Left cardiac atrium (tissue), 4 donors: ENCODE data around the gene NR2E1. TPM values are rescaled to one million over a fixed set of nuclear protein-coding genes. Genes with fewer than 3 reads are reported as not detected.

Experiments used
- ATAC-seq, 2 donors: fragments of 200-7000 bp; cut with Tn5 transposase; one replicate each; pipeline ENCODE4 v1.9.1; 2020; ENCODE audit warnings: mild to moderate bottlenecking in 2 of 2, moderate library complexity in 2 of 2
- DNase-seq: peaks from one replicate; pipeline ENCODE4 v3.0.0-alpha.2; 2020
- intact Hi-C, 2 donors: fragments of 100-400 bp; cut with DNase I; formaldehyde crosslinking; loops; one replicate each; pipeline versions ENCODE4 v1.14.1 to v1.15.1; 2022 to 2023
- long read RNA-seq: library from polyadenylated mRNA; unstranded; transcript quantifications from one replicate; pipeline ENCODE4 v2.0.0, GENCODE V29; 2021
- total RNA-seq, 2 donors: library from RNA; stranded (reverse); fragmentation: NEBNext Ultra II Directional; extraction: Animal tissue kit (Norgen Biotek cat#: 25700); gene quantifications; one replicate each; pipeline ENCODE4 v1.2.1, GENCODE V29; 2021
- donor health status: DM: no; HTN: yes; CAD: no.
- donor health status: DM: no; HTN: yes; CAD: no; lungs with severe emphysema.
- donor health status: DM: yes; HTN: yes; CAD: no.
- donor health status: Dilated cardiomyopathy.

Gene NR2E1
- total RNA-seq: not detected
- long read RNA-seq: 0 reads

- DNase-seq (no peak), ATAC-seq (no peak)
- intact Hi-C loops: no loop called here
Observed at GRCh38 chr6:108165714-108166663, at the start of gene NR2E1. Gene NR2E1 (plus strand): TSS chr6:108166022. CDS start chr6:108166766, 744 bp downstream.

DNA sequence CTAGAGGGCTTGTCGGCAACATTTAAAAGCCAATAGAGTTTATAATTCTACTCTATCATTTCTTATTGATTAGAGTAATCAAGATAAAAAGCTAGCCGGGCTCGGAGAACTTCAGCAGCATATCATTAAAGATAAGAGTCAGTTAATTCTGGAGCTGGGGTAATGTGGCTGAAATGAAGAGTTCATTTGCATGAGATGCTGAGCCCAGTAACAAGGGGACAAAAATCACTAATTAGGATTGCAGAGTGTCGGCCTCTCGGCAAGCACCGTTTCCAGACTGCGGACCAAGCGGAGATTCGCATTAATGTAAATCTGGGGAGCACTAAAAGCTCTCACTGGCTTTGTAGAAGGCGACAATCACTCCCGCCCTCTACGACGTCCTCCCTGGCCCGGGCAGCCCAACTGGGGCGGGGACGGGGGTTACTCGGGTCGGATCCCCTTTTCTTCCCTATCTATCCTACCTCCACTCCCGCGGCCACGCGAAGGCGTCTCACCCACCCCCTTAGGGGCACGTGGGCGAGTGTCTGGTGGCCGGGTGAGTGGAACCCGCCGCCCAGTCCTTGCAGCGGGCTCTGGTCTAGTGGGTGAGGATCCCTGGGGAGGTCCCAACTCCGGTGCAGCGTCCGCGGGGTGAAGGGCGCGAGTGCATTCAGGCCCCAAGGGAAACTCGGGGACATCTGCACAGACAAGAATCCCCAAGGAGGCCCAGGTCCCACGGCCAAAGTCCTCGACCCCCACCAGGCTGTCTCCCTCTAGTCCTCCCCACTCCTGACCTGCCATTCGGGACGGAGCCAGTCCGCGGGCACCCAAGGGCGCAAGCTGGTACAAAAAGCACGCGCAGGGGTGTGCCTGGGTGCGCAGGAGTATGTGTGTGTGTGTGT lies 49.0 kb upstream of the NR2E1 start:
- intact Hi-C loops: loop anchor here in 1 of 2 donors (10.0 kb wide), 1 partner anchor 408 kb away; no protein-coding TSS in a partner anchor
- DNase-seq (no peak), ATAC-seq (no peak)

GRCh38 chr6:108117427-108118358 lies 48.1 kb upstream of the NR2E1 start:
- intact Hi-C loops: loop anchor here in 1 of 2 donors (10.0 kb wide), 1 partner anchor 407 kb away; no protein-coding TSS in a partner anchor
- DNase-seq: peak; percentile 47
- ATAC-seq: peak; percentile 36 to 67

GRCh38 chr6:108118359-108118724 lies 47.5 kb upstream of the NR2E1 start:
- ATAC-seq: no peak
- intact Hi-C loops: loop anchor here in 1 of 2 donors (10.0 kb wide), 1 partner anchor 406 kb away; no protein-coding TSS in a partner anchor
- no peak for DNase-seq

DNA sequence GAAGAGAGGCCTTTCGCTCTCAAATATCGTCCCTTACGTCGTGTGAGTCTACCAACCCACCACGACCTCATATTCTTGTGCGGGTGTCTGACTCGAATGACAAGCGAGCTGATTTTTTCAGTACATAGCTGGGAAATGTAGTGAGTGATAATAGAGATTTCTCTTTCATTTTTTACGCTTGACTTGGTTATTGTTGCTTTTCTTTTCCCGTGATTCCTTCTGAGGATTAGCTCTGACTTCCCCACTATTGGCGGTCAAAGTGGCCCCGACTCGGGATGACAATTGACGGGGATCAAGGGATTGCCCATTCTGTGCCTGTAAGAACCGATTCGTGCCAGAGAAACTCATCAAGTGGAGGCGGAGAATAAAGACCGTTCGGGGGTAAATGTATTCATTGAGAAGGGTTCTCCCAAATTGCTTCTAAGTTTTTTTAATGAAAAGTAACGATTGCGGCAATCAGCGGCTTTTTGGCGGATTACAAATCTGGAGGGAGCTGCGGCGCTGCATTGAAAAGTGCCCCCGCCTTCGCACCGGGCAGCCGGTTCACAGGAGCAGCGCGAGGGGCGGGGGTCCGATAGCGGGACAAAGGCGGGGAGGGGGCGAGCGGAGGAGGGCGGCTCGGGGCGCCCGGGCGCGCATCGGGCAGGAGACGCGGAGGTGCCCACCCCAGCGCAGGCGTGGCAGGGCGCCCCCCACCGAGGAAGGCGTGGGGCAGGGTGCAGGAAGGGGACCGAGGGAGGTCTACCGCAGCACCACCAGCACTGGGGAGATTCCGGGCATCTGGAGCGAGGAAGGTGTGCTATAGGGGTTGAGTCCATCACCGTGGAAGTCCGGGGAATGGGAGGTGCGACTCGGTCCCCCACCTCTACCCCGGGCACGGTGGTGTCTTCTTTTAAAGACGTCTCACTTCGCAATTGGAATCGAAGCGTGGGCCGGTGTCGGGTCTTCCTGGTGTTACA lies 46.7 kb upstream of the NR2E1 start:
- ATAC-seq: no peak
- no peak for DNase-seq
- intact Hi-C loops: loop anchor here in 1 of 2 donors (10.0 kb wide), 1 partner anchor 406 kb away; no protein-coding TSS in a partner anchor

DNA sequence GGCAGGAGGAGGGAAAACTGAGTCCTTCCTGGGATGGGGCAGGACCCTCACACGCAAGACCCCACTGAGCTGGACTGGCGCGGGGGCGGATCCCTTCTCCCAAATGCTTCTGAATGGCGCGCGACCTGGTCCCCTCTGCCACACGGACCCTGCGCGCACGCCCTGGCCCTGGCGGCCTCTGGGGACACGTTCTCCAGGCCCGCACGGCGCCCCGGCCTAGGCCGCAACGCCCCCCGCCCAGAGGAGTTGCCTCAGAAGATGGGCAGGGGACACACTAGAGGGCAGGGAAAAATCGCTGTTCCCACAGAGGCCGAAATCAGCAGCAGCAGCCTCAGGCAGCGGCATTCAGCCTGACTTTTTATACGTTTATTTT lies 46.1 kb upstream of the NR2E1 start:
- intact Hi-C loops: loop anchor here in 1 of 2 donors (10.0 kb wide), 1 partner anchor 405 kb away; no protein-coding TSS in a partner anchor
- DNase-seq: no peak
- ATAC-seq: no peak

DNA sequence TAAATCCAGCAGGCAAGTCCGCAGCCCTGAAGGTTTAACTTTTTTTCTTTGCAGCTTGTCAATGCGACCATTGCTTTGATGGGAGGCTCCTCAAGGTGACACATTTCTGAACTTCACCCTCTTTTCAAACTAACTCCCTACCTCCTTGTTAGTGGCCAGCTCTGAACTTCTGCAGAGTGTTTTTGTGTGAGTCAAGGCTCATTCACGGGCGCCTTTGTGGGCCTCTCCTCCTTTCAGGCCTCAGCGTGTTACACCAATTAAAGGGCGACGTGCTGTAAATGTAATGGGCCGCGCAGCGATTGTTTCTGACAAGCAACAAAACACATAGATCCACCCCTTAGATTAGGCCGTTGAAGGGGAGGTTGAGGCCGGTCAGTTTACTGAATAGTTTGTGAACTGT lies 45.5 kb upstream of the NR2E1 start:
- intact Hi-C loops: no loop called here

DNA sequence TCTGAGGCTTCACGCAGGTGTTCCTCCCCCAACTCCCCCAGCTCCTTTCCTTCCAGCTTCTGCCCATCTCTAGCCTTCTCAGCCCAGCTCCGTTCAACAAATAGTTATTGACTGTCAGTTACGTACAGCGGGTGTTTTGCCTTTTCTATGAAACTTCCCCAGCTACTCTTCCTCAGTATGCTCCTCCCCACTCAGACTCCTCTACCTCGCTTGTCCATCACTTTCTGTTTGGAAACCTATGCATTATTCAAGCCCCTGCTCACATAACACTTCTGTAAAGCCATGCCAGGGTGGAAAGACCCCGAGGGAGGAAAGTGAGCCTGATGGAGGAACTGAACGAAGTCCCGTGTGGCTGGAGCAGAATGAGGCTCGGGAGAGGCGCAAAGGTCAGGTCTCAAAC lies 44.2 kb upstream of the NR2E1 start:
- DNase-seq (no peak), ATAC-seq (no peak)
- intact Hi-C loops: no loop called here

More for the DNA sequence above, 45.5 kb upstream of the NR2E1 start:
- DNase-seq (no peak), ATAC-seq (no peak)

GRCh38 chr6:108123481-108123929 lies 42.3 kb upstream of the NR2E1 start:
- intact Hi-C loops: no loop called here
- DNase-seq: no peak
- ATAC-seq: no peak

DNA sequence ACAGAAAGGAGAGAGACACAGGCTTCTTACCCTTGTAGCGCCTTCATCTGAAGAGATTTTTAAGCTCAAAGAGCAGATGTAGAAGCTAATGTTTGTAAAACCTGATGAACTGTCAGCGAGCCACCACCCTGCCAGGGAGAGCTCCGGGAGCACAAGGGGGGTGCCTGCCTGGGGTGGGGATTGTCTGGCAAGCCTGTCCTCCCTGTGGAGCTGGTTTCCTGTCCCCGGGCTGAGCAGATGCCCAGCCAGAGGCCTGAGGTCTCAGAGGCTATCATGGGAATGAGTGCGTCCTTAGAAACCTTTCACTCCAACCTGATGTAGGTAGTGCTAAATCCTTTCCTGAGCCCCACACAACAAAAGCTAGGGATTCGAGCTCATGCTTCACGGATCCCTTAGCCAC lies 41.9 kb upstream of the NR2E1 start:
- ATAC-seq (no peak), DNase-seq (no peak)
- intact Hi-C loops: no loop called here

DNA sequence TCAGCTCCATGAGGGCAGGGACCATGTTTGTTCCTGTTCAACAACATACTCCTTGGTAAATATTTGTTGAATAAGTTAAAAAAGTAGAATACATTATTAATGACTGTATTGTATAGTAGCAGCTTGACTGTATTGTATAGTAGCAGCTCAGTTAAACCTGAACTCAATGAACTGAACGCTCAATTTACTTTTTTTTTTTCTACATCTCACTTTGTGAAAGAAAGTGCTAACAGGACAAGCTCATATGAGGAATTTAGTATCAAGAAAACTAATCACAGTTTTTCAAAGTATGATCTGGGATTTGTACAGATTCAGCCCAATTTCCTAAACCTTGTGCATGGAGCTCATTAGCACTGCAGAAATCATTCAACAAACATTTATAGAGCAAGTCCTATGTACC lies 38.8 kb upstream of the NR2E1 start:
- no peak for DNase-seq
- intact Hi-C loops: no loop called here
- no peak for ATAC-seq

GRCh38 chr6:108127826-108128225 lies 38.0 kb upstream of the NR2E1 start:
- intact Hi-C loops: no loop called here
- ATAC-seq (peak in 1 of 2 donors; percentile 32), DNase-seq (no peak)

DNA sequence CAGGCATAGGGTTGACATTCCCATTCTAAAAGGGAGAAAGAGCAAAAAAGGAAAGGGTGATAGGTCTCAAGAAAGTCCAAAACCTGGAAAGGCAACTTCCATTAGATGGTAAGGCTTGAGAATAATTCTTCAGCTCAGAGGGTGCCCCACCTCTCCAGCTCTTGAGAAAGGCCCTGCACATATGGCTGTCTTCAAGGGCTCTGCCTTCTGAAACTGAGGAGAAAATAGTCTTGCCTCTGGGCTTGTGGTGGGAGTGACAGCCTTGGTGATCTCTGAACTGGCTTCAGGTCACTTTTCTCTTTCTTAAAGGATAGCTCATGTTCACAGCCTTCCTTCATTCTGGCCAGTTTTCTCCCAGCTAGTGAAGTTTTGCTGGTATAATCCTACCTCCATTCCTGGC lies 35.6 kb upstream of the NR2E1 start:
- intact Hi-C loops: no loop called here
- DNase-seq (no peak), ATAC-seq (no peak)

GRCh38 chr6:108132863-108133262 lies 33.0 kb upstream of the NR2E1 start:
- DNase-seq (no peak), ATAC-seq (no peak)
- intact Hi-C loops: no loop called here

DNA sequence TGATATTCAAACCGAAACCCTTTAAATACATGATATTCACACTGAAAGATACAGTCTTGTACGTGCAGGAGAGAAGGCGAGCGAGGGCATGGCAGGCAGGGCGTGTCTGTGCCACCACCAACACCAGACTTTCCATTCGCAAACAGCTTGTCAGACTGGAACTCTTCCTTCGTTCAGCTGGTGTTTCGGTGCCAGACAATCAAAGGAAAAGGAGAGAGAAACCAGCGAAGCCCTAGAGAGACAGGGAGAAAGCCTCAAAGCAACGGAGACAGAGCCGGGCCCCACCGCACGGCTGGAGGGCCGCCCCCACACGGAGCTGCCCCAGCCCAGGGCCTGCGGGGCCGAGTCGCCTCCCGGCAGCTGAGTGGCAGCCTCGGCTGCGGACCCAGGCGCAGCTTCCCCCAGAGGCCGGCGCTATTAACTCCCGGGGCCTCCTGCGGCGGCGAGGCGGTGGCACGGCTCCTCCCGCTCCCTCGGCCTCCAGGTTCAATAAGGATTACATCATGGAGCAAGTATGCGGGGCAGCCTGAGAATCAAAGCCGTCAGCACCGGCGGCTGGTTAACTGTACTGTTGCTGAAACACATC lies 32.1 kb upstream of the NR2E1 start:
- intact Hi-C loops: no loop called here
- ATAC-seq (peak; percentile 86 to 98), DNase-seq (peak; percentile 60)

GRCh38 chr6:108134213-108134970 lies 31.4 kb upstream of the NR2E1 start:
- ATAC-seq (no peak), DNase-seq (no peak)
- intact Hi-C loops: no loop called here
